Thoracic aorta (tissue), 2 donors: ENCODE data around the gene KLHL26. TPM values are rescaled to one million over a fixed set of nuclear protein-coding genes. Genes with fewer than 3 reads are reported as not detected.

Experiments used
- ATAC-seq: fragments of 150-250 bp; one replicate; pipeline ENCODE4 v1.8.0; 2017; ENCODE audit warnings: low read depth; ENCODE audit not compliant: insufficient number of reproducible peaks, low FRiP score
- DNase-seq: peaks from one replicate; pipeline ENCODE4 v3.0.0-alpha.2; 2020; ENCODE audit warnings: low spot score
- H3K27ac ChIP-seq, 2 donors: fragments of 200-600 bp; sonication (generic); 1 replicate in 1 of 2; 2 replicates in 1 of 2; pipeline ENCODE4 v1.5.1; 2016; ENCODE audit warnings: mild to moderate bottlenecking in 2 of 2, moderate library complexity in 2 of 2
- H3K27me3 ChIP-seq: fragments of 200-600 bp; sonication (generic); replicated peaks from 2 replicates; pipeline ENCODE4 v1.6.0; 2016; ENCODE audit warnings: mild to moderate bottlenecking; ENCODE audit not compliant: insufficient read depth
- H3K36me3 ChIP-seq: fragments of 200-600 bp; sonication (generic); one replicate; pipeline ENCODE4 v1.5.1; 2016
- H3K4me1 ChIP-seq, 2 donors: fragments of 200-600 bp; sonication (generic); 1 replicate in 1 of 2; 2 replicates in 1 of 2; pipeline versions ENCODE4 v1.5.1 to v1.6.0; 2016; ENCODE audit warnings: low read depth in 2 of 2, mild to moderate bottlenecking in 1 of 2; ENCODE audit not compliant: control insufficient read depth in 1 of 2
- H3K4me3 ChIP-seq: fragments of 200-600 bp; sonication (generic); 2 replicates; pipeline ENCODE4 v1.5.1; 2016; ENCODE audit warnings: mild to moderate bottlenecking
- H3K9me3 ChIP-seq: fragments of 200-600 bp; sonication (generic); 2 replicates; pipeline ENCODE4 v1.5.1; 2016
- total RNA-seq, 2 donors: library from RNA; depleted of rRNA; stranded (reverse); fragments of >200 nt; gene quantifications; one replicate each; pipeline versions ENCODE4 v1.1.0 to v1.2.3, GENCODE V29; 2016
- TF ChIP-seq, protein P1 (sequence below): fragments of 200-600 bp; sonication (generic); IDR thresholded peaks from one replicate; pipeline ENCODE4 v1.5.1; 2019; ENCODE audit warnings: antibody characterized with exemption

KLHL26 gene
- total RNA-seq, 2 donors from 2014 or later: 11.2 to 24.5 TPM

DNA sequence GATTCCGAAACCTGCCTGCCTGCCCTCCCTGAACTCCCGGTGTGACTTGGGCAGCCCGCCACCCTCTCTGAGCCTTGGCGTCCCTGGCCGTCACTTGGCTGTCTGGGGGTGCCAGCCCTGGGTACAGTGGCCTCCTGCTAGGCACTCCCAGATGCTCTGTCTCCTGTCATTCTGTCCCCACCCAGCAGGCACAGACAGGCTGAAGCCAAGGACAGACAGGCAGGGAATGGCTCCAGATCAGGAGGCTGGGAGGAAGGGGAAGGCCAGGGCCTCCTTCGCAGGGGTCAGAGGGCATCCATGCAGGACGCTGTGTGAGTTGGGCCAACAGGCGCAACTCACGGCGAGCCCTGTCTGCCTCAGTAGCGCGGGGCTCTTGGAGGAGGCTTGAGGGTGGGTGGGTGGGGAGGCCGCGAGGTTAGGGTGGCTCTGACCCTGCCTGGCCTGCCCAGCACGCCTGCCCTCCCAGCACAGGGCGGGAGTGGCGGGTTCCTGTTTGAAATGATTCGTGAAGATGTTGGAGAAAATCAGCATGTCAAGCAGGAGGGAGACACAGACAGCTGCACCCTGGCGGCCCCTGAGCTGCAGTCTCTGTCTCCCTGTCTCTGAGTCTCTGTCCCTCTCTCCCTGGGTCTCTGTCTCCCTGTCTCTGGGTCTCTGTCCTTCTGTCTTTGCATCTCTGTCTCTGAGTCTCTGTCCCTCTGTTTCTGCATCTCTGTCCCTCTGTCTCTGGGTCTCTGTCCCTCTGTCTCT is 19.7 kb downstream of the KLHL26 start:
- peak overlapping the region; percentile 87 to 92 for H3K27ac ChIP-seq

DNA sequence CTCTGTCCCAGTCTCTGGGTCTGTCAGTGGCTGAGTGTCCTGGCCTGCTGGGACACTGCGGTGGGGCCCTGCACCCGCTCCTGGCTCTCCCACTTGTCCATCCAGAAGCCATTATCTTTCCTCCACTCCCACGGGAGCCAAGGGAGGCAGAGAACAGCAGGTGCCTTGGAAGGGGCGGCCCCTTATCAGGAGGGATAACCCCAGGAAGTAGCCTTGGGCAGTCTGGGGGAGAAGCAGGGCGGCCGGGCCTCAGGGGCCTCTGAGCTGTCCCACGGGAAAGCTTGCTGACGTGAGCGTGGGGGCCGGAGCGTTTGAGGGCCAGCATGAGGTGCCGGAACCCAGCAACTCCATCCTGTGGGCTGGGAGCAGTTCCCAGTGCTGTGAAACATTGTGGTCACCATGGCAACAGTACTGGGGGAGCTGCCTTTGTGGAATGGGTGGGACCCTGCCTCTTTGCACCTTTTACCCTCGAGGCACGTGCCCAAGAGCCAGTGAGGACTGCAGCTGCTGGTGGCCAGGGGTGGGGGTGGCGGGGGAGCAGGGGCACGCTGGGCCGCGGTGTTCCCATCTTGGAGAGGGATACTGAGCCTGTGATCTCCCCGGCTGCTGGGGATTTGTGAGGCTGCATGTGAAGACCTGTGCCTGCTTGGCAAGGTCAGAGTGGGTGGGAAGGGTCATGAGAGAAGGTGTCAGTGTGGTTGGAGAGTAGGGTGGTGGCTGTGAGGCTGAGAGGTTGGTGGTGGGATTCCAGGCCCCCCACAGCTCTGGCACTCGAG is 20.9 kb downstream of the KLHL26 start:
- peaks cover 26 to 60% of the 10 kb centered on the region in 2 donors for H3K4me1 ChIP-seq
- H3K9me3 ChIP-seq: no peaks in the 10 kb centered on the region
- no peak overlapping the region for H3K4me3 ChIP-seq
- ATAC-seq (peak; percentile 26), DNase-seq (peak; percentile 41)
- H3K27me3 ChIP-seq: no peaks in the 10 kb centered on the region
- H3K36me3 ChIP-seq: no peaks in the 10 kb centered on the region
- TF ChIP-seq, protein P1, sequence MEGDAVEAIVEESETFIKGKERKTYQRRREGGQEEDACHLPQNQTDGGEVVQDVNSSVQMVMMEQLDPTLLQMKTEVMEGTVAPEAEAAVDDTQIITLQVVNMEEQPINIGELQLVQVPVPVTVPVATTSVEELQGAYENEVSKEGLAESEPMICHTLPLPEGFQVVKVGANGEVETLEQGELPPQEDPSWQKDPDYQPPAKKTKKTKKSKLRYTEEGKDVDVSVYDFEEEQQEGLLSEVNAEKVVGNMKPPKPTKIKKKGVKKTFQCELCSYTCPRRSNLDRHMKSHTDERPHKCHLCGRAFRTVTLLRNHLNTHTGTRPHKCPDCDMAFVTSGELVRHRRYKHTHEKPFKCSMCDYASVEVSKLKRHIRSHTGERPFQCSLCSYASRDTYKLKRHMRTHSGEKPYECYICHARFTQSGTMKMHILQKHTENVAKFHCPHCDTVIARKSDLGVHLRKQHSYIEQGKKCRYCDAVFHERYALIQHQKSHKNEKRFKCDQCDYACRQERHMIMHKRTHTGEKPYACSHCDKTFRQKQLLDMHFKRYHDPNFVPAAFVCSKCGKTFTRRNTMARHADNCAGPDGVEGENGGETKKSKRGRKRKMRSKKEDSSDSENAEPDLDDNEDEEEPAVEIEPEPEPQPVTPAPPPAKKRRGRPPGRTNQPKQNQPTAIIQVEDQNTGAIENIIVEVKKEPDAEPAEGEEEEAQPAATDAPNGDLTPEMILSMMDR: no peak
- peak overlapping the region; percentile 87 to 92 for H3K27ac ChIP-seq

More for the DNA sequence above, 19.7 kb downstream of the KLHL26 start:
- Histone ChIP-seq H3K9me3 (no peaks in the 10 kb centered on the region), H3K36me3 (no peaks in the 10 kb centered on the region), H3K27me3 (no peaks in the 10 kb centered on the region), H3K4me3 (no peak overlapping the region), H3K4me1 (peaks cover 26 to 55% of the 10 kb centered on the region in 2 donors)
- TF ChIP-seq, protein P1: no peak
- DNase-seq (no peak), ATAC-seq (no peak)

- Histone ChIP-seq H3K4me1 (peaks cover 31 to 66% of the 10 kb centered on the region in 2 donors), H3K36me3 (no peaks in the 10 kb centered on the region), H3K27ac (peak overlapping the region; percentile 87 to 92), H3K9me3 (no peaks in the 10 kb centered on the region), H3K4me3 (no peak overlapping the region), H3K27me3 (no peaks in the 10 kb centered on the region)
- DNase-seq (no peak), ATAC-seq (no peak)
- TF ChIP-seq, protein P1: no peak
Measured at GRCh38 chr19:18658366-18658855, 21.6 kb downstream of the KLHL26 start.

DNA sequence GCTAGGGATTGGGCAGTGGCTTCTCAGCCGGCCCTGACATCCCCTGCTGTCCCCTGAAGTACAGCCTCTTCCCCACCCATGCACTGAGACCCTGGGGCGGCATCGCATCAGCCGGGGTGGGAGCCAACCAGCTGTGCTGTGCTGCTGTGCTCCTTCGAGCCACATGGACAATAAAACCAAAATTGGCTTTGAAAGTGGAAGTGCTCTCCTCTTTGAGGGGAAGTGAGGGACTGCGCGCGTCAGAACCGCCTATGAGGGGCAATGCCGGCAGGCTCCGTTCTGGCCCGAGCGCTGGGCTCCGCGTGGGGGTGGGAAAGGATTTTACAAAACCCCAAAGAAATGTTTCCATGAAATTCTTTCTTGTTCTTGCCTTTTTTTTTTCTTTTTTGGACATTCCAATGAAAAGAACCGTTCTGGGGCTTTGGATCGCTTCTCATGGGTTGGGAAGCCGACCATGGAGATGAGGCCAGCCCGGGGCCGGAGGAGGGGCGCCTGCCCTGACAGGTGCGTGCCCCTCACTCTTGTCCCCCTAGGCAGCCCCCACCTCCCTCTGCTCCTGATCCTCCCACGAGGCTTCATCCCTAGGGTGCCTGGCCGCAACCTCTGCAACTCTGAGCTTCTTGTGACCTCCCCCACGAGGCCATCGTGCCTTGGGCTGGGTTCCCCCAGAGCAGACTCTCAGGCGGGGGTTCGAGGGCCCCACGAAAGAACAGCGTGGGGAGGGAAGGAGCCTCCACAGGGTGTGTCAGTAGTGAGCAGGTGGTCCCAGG is 22.6 kb downstream of the KLHL26 start:
- H3K9me3 ChIP-seq: no peaks in the 10 kb centered on the region
- H3K4me1 ChIP-seq: peaks cover 34 to 70% of the 10 kb centered on the region in 2 donors
- TF ChIP-seq, protein P1: no peak
- H3K27me3 ChIP-seq: no peaks in the 10 kb centered on the region
- ATAC-seq (no peak), DNase-seq (no peak)
- no peaks in the 10 kb centered on the region for H3K36me3 ChIP-seq
- peak overlapping the region; percentile 43 for H3K4me3 ChIP-seq
- H3K27ac ChIP-seq: peak overlapping the region; percentile 87 to 92
